Bronchial epithelial cell (primary cell): ENCODE results near the gene ESRP2. TPM values are rescaled to one million over a fixed set of nuclear protein-coding genes. Genes with fewer than 3 reads are reported as not detected.

Experiments used
- DNase-seq: peaks from one replicate; pipeline ENCODE4 v3.0.0-alpha.2; 2010; ENCODE audit warnings: low read depth
- FAIRE-seq: peaks from 2 replicates; lab custom pipeline; 2011; peaks lifted over from hg19 to GRCh38; lab: Jason Lieb, UNC
- H3K27me3 ChIP-seq: 2 replicates; pipeline ENCODE4 v1.5.1; 2011; ENCODE audit warnings: low read length; ENCODE audit not compliant: control insufficient read depth, insufficient read depth
- H3K36me3 ChIP-seq: 2 replicates; pipeline ENCODE4 v1.5.1; 2011; ENCODE audit warnings: low read length; ENCODE audit not compliant: control insufficient read depth, insufficient read depth
- H3K4me3 ChIP-seq: 2 replicates; pipeline ENCODE4 v1.5.1; 2011; ENCODE audit warnings: mild to moderate bottlenecking, low read depth, low read length, control low read depth
- CTCF ChIP-seq: IDR thresholded peaks from 2 replicates; pipeline ENCODE4 v1.5.1; 2011; ENCODE audit warnings: mild to moderate bottlenecking, moderate library complexity, low read length, control low read depth, inconsistent platforms; ENCODE audit not compliant: insufficient read depth, severe bottlenecking
- total RNA-seq: library from RNA; depleted of rRNA; stranded (reverse); fragments of >200 nt; gene quantifications from 2 replicates; pipeline ENCODE4 v1.2.1, GENCODE V29; 2014

ESRP2 gene
- total RNA-seq, 1 donor from 2014 or later, result 49.0 TPM

GRCh38 chr16:68232335-68232734 is 3.6 kb downstream of the ESRP2 start:
- DNase-seq (no peak), FAIRE-seq (no peak)
- no peak for TF ChIP-seq CTCF
- Histone ChIP-seq H3K36me3 (peaks cover 35% of the 10 kb centered on the region), H3K4me3 (no peak overlapping the region), H3K27me3 (no peaks in the 10 kb centered on the region)

DNA sequence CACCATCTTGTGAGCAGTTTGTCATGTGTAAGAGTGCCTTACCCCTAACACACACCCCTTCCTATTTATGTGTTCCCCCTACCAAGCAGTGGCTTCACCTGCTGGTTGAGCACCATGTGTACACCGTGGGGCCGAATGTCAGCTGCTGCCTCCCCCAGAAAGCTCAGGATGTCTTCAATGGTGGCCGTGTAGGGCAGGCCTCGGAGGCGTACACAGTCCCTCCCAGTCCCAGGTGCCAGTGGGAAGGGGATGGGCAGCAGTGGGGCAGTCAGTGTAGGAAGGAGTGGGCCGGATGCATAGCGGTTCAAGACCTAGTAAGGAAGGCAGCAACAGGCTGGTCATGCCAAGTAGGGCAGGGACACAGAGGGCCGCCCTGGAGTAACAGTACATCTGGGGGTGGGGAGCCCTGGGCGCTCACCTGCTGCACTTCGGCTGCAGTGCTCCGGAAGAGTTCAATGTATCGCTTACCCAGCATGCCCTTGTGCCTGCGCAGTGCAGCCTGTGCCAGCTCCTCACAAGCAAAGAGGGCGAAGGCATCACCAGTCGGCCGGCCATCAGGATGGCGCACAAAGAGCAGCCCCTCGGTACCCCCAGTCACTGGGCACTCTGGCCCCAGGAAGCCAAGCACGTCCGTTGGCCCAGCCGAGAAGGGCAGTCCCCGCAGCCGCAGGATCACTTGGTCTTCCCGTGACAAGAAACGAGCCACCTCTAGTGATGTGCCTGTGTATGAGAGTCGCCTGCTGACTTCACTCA is 4.4 kb downstream of the ESRP2 start:
- no peak for FAIRE-seq
- Histone ChIP-seq H3K36me3 (peaks cover 35% of the 10 kb centered on the region), H3K4me3 (no peak overlapping the region), H3K27me3 (no peaks in the 10 kb centered on the region)
- DNase-seq, result no peak
- no peak for TF ChIP-seq CTCF

- H3K36me3 ChIP-seq, result peaks cover 35% of the 10 kb centered on the region
- DNase-seq (no peak), FAIRE-seq (peak; percentile 72)
- H3K4me3 ChIP-seq, result no peak overlapping the region
- no peaks in the 10 kb centered on the region for H3K27me3 ChIP-seq
- TF ChIP-seq CTCF, result no peak
Observed at GRCh38 chr16:68230956-68231355, 5.0 kb downstream of the ESRP2 start.

DNA sequence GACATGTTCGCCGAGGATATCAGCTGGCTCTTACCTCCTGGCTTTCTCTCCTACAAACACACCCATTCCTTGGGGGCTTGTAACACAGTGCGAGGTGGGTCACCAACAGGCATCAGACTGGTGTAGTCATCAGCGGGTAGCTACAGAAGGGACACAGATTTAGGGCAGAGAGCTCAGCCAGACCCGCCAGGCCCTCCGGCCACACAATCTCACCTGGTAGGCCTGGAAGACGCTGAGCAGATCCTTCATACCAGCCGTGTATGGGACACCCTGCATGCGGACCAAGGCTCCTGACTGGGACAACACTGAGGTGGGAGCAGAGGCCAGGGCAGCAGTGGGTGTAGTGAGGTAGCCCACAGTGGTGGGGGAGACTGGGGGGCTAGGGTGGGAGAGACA is 5.8 kb downstream of the ESRP2 start:
- H3K4me3 ChIP-seq, result no peak overlapping the region
- no peaks in the 10 kb centered on the region for H3K27me3 ChIP-seq
- DNase-seq, result no peak
- FAIRE-seq, result no peak
- H3K36me3 ChIP-seq, result peaks cover 35% of the 10 kb centered on the region
- TF ChIP-seq CTCF, result no peak

DNA sequence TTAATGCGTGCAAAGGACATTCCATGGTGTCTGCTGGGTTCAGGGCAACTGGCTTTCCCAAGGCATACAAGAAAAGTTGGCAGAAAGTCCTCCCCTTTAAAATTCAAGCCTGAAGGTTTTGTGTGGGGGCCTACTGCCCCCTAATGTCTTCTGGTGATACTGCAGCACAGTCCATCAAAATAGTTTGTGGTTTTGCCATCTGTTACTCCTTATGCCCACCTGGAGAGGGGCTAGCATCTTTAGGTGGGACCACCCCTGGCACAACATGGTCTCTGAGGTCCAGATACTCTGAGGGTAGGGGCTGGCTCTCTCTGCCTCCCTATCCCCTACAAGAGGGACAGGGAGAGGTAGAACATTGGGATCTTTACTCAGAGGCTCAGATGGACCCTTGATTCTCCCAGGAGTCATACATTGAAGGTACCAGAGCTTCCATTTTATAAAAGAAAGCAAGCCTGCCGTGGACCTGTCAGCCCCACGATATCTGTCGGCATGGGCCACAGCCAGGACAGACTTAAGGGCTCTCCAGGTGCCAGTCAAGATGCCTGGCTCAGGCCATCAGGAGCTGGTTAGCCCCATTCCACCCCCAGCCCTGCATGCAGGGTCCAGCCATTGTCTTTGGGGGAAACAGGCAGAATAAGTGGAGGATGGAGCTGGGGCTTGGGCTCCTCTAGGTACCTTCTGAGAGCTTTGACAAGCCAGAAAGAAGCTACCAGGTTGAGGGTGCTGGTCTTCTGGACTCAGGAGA is 6.3 kb downstream of the ESRP2 start:
- DNase-seq (peak; percentile 38), FAIRE-seq (peak; percentile 23)
- TF ChIP-seq CTCF, result peak; percentile 84
- H3K4me3 ChIP-seq, result no peak overlapping the region
- no peaks in the 10 kb centered on the region for H3K27me3 ChIP-seq
- H3K36me3 ChIP-seq, result peaks cover 35% of the 10 kb centered on the region
